Measurements from ENCODE around the gene NAP1L1.

NAP1L1 gene

GRCh38 chr12:76035045-76035444 lies 49.4 kb downstream of the NAP1L1 start:
- no peak overlapping the region for H3K4me3 ChIP-seq (ENCODE audit: control insufficient read depth, low read depth, low read length)
- no peak for TF ChIP-seq CTCF (IDR thresholded peaks at IDR 0.05; ENCODE audit: control insufficient read depth, insufficient read depth, low read depth, low read length, missing control alignments)
- DNase-seq (ENCODE audit: low read depth), result no peak

GRCh38 chr12:76033081-76034011 lies 51.1 kb downstream of the NAP1L1 start:
- no peak for DNase-seq (ENCODE audit: low read depth)
- TF ChIP-seq CTCF (IDR thresholded peaks at IDR 0.05; ENCODE audit: control insufficient read depth, insufficient read depth, low read depth, low read length, missing control alignments), result no peak
- no peak overlapping the region; the same call in 1 of the 2 replicates for H3K4me3 ChIP-seq (ENCODE audit: control insufficient read depth, low read depth, low read length)

- DNase-seq (ENCODE audit: low read depth), result no peak
- TF ChIP-seq CTCF (IDR thresholded peaks at IDR 0.05; ENCODE audit: control insufficient read depth, insufficient read depth, low read depth, low read length, missing control alignments), result no peak
- H3K4me3 ChIP-seq (ENCODE audit: control insufficient read depth, low read depth, low read length), result peak overlapping the region; percentile 97
These were observed 52.2 kb downstream of the NAP1L1 start for GRCh38 chr12:76032043-76032981.

GRCh38 chr12:76031414-76032042 lies 53.0 kb downstream of the NAP1L1 start, which contains the start of gene PHLDA1:
PHLDA1 (minus strand) TSS chr12:76031776.
- peak; percentile 74 for TF ChIP-seq CTCF (IDR thresholded peaks at IDR 0.05; ENCODE audit: control insufficient read depth, insufficient read depth, low read depth, low read length, missing control alignments)
- peak within 1 kb of the TSS; percentile 97 for H3K4me3 ChIP-seq (ENCODE audit: control insufficient read depth, low read depth, low read length)
- DNase-seq (ENCODE audit: low read depth), result peak; percentile 88

- no peak for DNase-seq (ENCODE audit: low read depth)
- peak overlapping the region; percentile 97 for H3K4me3 ChIP-seq (ENCODE audit: control insufficient read depth, low read depth, low read length)
- TF ChIP-seq CTCF (IDR thresholded peaks at IDR 0.05; ENCODE audit: control insufficient read depth, insufficient read depth, low read depth, low read length, missing control alignments), result no peak
These were observed 53.4 kb downstream of the NAP1L1 start for GRCh38 chr12:76031081-76031413.
